H1 (cell line): ENCODE measurements around the gene FCN3. TPM values are rescaled to one million over a fixed set of nuclear protein-coding genes. Genes with fewer than 3 reads are reported as not detected.

ENCODE experiments used
- CTCF ChIA-PET: fragments of 300-600 bp; sonication (Branson Sonifier 250); formaldehyde crosslinking; loops from one replicate; lab custom pipeline; 2021; ENCODE audit not compliant: partially characterized antibody; lab: Charles Lee
- POLR2A ChIA-PET: fragments of 300-600 bp; sonication (Branson Sonifier 250); formaldehyde crosslinking; loops from one replicate; lab custom pipeline; 2021; ENCODE audit warnings: inconsistent platforms; ENCODE audit not compliant: partially characterized antibody; lab: Charles Lee
- DNase-seq, 2 experiments: peaks; one replicate each; pipeline versions ENCODE4 v3.0.0 to v3.0.0-alpha.2; 2010 to 2022; ENCODE audit warnings: low spot score in 2 of 2, low read depth in 1 of 2, mixed read lengths in 1 of 2
- FAIRE-seq: peaks from 2 replicates; lab custom pipeline; 2011; peaks lifted over from hg19 to GRCh38; lab: Jason Lieb, UNC
- H2AFZ ChIP-seq: 2 replicates; pipeline ENCODE4 v1.8.1; 2012; ENCODE audit warnings: low read length, inconsistent platforms
- H2AK5ac ChIP-seq: 2 replicates; pipeline ENCODE4 v1.6.1; 2013; ENCODE audit warnings: low read depth, low read length
- H2BK120ac ChIP-seq: replicated peaks from 2 replicates; pipeline ENCODE3; 2013; ENCODE audit warnings: low read depth, low read length, inconsistent platforms
- H2BK12ac ChIP-seq: 2 replicates; pipeline ENCODE4 v1.6.1; 2013; ENCODE audit warnings: low read depth, low read length
- H2BK15ac ChIP-seq: 2 replicates; pipeline ENCODE4 v1.6.1; 2013; ENCODE audit warnings: low read length
- H2BK20ac ChIP-seq: 2 replicates; pipeline ENCODE4 v1.6.1; 2013; ENCODE audit warnings: low read length
- H2BK5ac ChIP-seq: 2 replicates; pipeline ENCODE4 v1.6.1; 2013; ENCODE audit warnings: low read depth, low read length
- H3K14ac ChIP-seq: 2 replicates; pipeline ENCODE4 v1.6.1; 2013; ENCODE audit warnings: inconsistent platforms; ENCODE audit not compliant: insufficient read length
- H3K18ac ChIP-seq: 2 replicates; pipeline ENCODE4 v1.6.1; 2013; ENCODE audit warnings: low read length; ENCODE audit errors: extremely low read depth
- H3K23ac ChIP-seq: 2 replicates; pipeline ENCODE4 v1.6.1; 2013; ENCODE audit warnings: inconsistent platforms; ENCODE audit not compliant: insufficient read length
- H3K23me2 ChIP-seq: 2 replicates; pipeline ENCODE4 v1.6.1; 2013; ENCODE audit warnings: low read depth, low read length
- H3K27ac ChIP-seq: 2 replicates; pipeline ENCODE4 v1.6.1; 2011; ENCODE audit warnings: low read depth, low read length, inconsistent platforms
- H3K27me3 ChIP-seq, 4 experiments: replicated peaks in 1 of 4; 1 replicate in 1 of 4; 2 replicates in 3 of 4; pipeline versions ENCODE4 v1.6.1 to v1.8.1; 2011 to 2013; ENCODE audit warnings: low read length in 3 of 4, mild to moderate bottlenecking in 3 of 4, inconsistent platforms in 2 of 4, mixed read lengths in 2 of 4, moderate library complexity in 1 of 4; ENCODE audit not compliant: control insufficient read depth in 3 of 4, insufficient read depth in 3 of 4; ENCODE audit errors: extremely low read depth in 1 of 4
- H3K36me3 ChIP-seq, 4 experiments: 2 replicates each; pipeline versions ENCODE4 v1.6.1 to v1.8.1; 2011 to 2013; ENCODE audit warnings: mild to moderate bottlenecking in 4 of 4, low read length in 3 of 4, moderate library complexity in 2 of 4, control low read depth in 1 of 4, inconsistent platforms in 1 of 4; ENCODE audit not compliant: insufficient read depth in 4 of 4, control insufficient read depth in 2 of 4
- H3K4ac ChIP-seq: replicated peaks from 2 replicates; pipeline ENCODE3; 2013; ENCODE audit warnings: low read length, low read depth, mixed read lengths, inconsistent platforms; ENCODE audit not compliant: insufficient read length
- H3K4me1 ChIP-seq, 4 experiments: replicated peaks in 1 of 4; 1 replicate in 1 of 4; 2 replicates in 3 of 4; pipeline versions ENCODE4 v1.6.1 to v1.8.1; 2011 to 2013; ENCODE audit warnings: low read length in 3 of 4, inconsistent platforms in 2 of 4, mixed read lengths in 1 of 4; ENCODE audit not compliant: insufficient read depth in 4 of 4, control insufficient read depth in 3 of 4
- H3K4me2 ChIP-seq, 2 experiments: 2 replicates each; pipeline versions ENCODE4 v1.6.1 to v1.8.1; 2011 to 2013; ENCODE audit warnings: low read depth in 2 of 2, low read length in 2 of 2, control low read depth in 1 of 2, inconsistent platforms in 1 of 2, mild to moderate bottlenecking in 1 of 2; ENCODE audit not compliant: insufficient read depth in 1 of 2
- H3K4me3 ChIP-seq, 4 experiments: fragments of 200-600, 300-600 bp in 1 of 4; sonication (generic), shearing (Covaris generic), sonication (Bioruptor Twin) in 1 of 4; 2 replicates each; pipeline versions ENCODE4 v1.5.1 to v1.8.1; 2011 to 2016; ENCODE audit warnings: low read length in 4 of 4, low read depth in 3 of 4, control low read depth in 2 of 4, inconsistent platforms in 2 of 4, mild to moderate bottlenecking in 2 of 4, mixed read lengths in 1 of 4, moderate library complexity in 1 of 4; ENCODE audit not compliant: insufficient read depth in 2 of 4; ENCODE audit errors: extremely low read depth in 1 of 4
- H3K56ac ChIP-seq: replicated peaks from 2 replicates; pipeline ENCODE3; 2013; ENCODE audit warnings: low read depth, mild to moderate bottlenecking, mixed read lengths, low read length, inconsistent platforms; ENCODE audit not compliant: insufficient read length
- H3K79me1 ChIP-seq: 2 replicates; pipeline ENCODE4 v1.6.1; 2013; ENCODE audit warnings: low read depth, low read length, control low read depth
- H3K79me2 ChIP-seq, 2 experiments: 2 replicates each; pipeline versions ENCODE4 v1.6.1 to v1.8.1; 2012 to 2013; ENCODE audit warnings: low read length in 2 of 2, mild to moderate bottlenecking in 2 of 2, inconsistent platforms in 1 of 2; ENCODE audit not compliant: insufficient read depth in 2 of 2, control insufficient read depth in 1 of 2
- H3K9ac ChIP-seq, 4 experiments: replicated peaks in 1 of 4; 1 replicate in 1 of 4; 2 replicates in 3 of 4; pipeline versions ENCODE4 v1.6.1 to v1.8.1; 2011 to 2013; ENCODE audit warnings: low read depth in 3 of 4, low read length in 3 of 4, control low read depth in 2 of 4, mild to moderate bottlenecking in 2 of 4, moderate library complexity in 2 of 4, inconsistent platforms in 1 of 4; ENCODE audit errors: extremely low read depth in 1 of 4
- H3K9me3 ChIP-seq, 2 experiments: 2 replicates each; pipeline versions ENCODE4 v1.6.1 to v1.8.1; 2012 to 2013; ENCODE audit warnings: mild to moderate bottlenecking in 2 of 2, moderate library complexity in 2 of 2, control low read depth in 1 of 2, inconsistent platforms in 1 of 2, low read depth in 1 of 2, low read length in 1 of 2, mixed read lengths in 1 of 2; ENCODE audit not compliant: insufficient read depth in 2 of 2
- H4K20me1 ChIP-seq, 2 experiments: replicated peaks in 1 of 2; 2 replicates each; pipeline versions ENCODE3 to v1.8.1; 2011 to 2013; ENCODE audit warnings: inconsistent platforms in 2 of 2, low read length in 2 of 2, mild to moderate bottlenecking in 1 of 2; ENCODE audit not compliant: insufficient read depth in 2 of 2, control insufficient read depth in 1 of 2
- H4K5ac ChIP-seq: 2 replicates; pipeline ENCODE4 v1.6.1; 2013; ENCODE audit warnings: low read length, low read depth, mixed read lengths, inconsistent platforms; ENCODE audit not compliant: insufficient read length
- H4K8ac ChIP-seq: 2 replicates; pipeline ENCODE4 v1.8.0; 2013; ENCODE audit warnings: mild to moderate bottlenecking, moderate library complexity, low read length, inconsistent platforms; ENCODE audit not compliant: insufficient read depth; ENCODE audit errors: extremely low read depth
- H4K91ac ChIP-seq: replicated peaks from 2 replicates; pipeline ENCODE3; 2013; ENCODE audit warnings: low read length, mixed read lengths, inconsistent platforms; ENCODE audit not compliant: insufficient read length
- EGR1 ChIP-seq: IDR thresholded peaks from 2 replicates; pipeline ENCODE4 v1.6.1; 2011; ENCODE audit warnings: low read depth, low read length, borderline replicate concordance
- KDM1A ChIP-seq: fragments of 200-600, 300-600 bp; sonication (generic); IDR thresholded peaks from 2 replicates; pipeline ENCODE4 v1.7.1; 2016; ENCODE audit warnings: mild to moderate bottlenecking, low read length, borderline replicate concordance
- KDM4A ChIP-seq: IDR thresholded peaks from one replicate; pipeline ENCODE4 v1.7.1; 2012; ENCODE audit warnings: low read depth, mild to moderate bottlenecking, moderate library complexity, low read length, inconsistent platforms; ENCODE audit not compliant: severe bottlenecking
- POLR2A ChIP-seq, 2 experiments: IDR thresholded peaks; 1 replicate in 1 of 2; 2 replicates in 1 of 2; pipeline ENCODE4 v1.6.1; 2011; ENCODE audit warnings: low read depth in 2 of 2, low read length in 2 of 2, mild to moderate bottlenecking in 2 of 2; ENCODE audit errors: control extremely low read depth in 1 of 2
- RFX5 ChIP-seq: IDR thresholded peaks from 2 replicates; pipeline ENCODE4 v1.6.1; 2011; ENCODE audit warnings: low read depth, low read length, improper control_type of control experiment, borderline replicate concordance
- SIN3A ChIP-seq, 2 experiments: IDR thresholded peaks in 1 of 2; conservative IDR thresholded peaks in 1 of 2; 2 replicates each; pipeline ENCODE4 v1.6.1; 2011 to 2012; ENCODE audit warnings: low read length in 2 of 2, improper control_type of control experiment in 1 of 2, low read depth in 1 of 2, mild to moderate bottlenecking in 1 of 2
- SIRT6 ChIP-seq: IDR thresholded peaks from one replicate; pipeline ENCODE4 v1.7.1; 2012; ENCODE audit warnings: low read length, inconsistent platforms
- TAF7 ChIP-seq: optimal IDR thresholded peaks from 2 replicates; pipeline ENCODE3; 2011; ENCODE audit warnings: low read depth, mild to moderate bottlenecking, inconsistent platforms, low read length, moderate library complexity, borderline replicate concordance
- TBP ChIP-seq: IDR thresholded peaks from 2 replicates; pipeline ENCODE4 v1.6.1; 2011; ENCODE audit warnings: low read depth, low read length, improper control_type of control experiment
- USF2 ChIP-seq: IDR thresholded peaks from 2 replicates; pipeline ENCODE4 v1.6.1; 2011; ENCODE audit warnings: low read length, improper control_type of control experiment
- WGBS, 2 experiments: shearing (Covaris generic) in 1 of 2; methylation state at CpG; one replicate each; pipeline versions ENCODE4 v1.1.6 to v1.1.7; 2013 to 2015; ENCODE audit warnings: low lambda C conversion rate in 2 of 2, mixed read lengths in 2 of 2, inconsistent platforms in 1 of 2, low coverage in 1 of 2, missing lambda C conversion rate in 1 of 2; ENCODE audit not compliant: insufficient replicate concordance in 2 of 2, insufficient coverage in 1 of 2, insufficient read length in 1 of 2; ENCODE audit errors: extremely low coverage in 1 of 2, missing lambda C conversion rate in 1 of 2; 5-methylcytosine and 5-hydroxymethylcytosine counted together
- polyA plus RNA-seq, 7 experiments: library from polyadenylated mRNA; depleted of rRNA in 3 of 7; stranded (reverse) in 5 of 7; unstranded in 2 of 7; fragments of >200 nt in 5 of 7; fragments of 200-250 nt in 2 of 7; gene quantifications; 1 replicate in 5 of 7; 2 replicates in 1 of 7; 4 replicates in 1 of 7; pipeline versions ENCODE4 v1.2.1 to v1.2.3, GENCODE V29; 2011 to 2013; ENCODE audit warnings: missing spikeins in 2 of 7, mixed read lengths in 2 of 7
- total RNA-seq: library from RNA; stranded (reverse); fragmentation: NEBNext Ultra II Directional; extraction: Animal tissue kit (Norgen Biotek cat#: 25700); gene quantifications from 2 replicates; pipeline ENCODE4 v1.2.1, GENCODE V29; 2021

Gene FCN3
- total and polyA plus RNA-seq, 2 of the 8 experiments (the other 6 are each of a cell fraction or from before 2014, with no cell fraction given), result 0.30 to 0.57 TPM

GRCh38 chr1:27399251-27400025 lies 24.8 kb upstream of the FCN3 start:
- no peaks in the 10 kb centered on the region for H3K79me2 ChIP-seq
- H3K9me3 ChIP-seq, result no peaks in the 10 kb centered on the region
- H3K4ac ChIP-seq, result peak overlapping the region; percentile 45
- H2BK20ac ChIP-seq, result 0 out of 2 replicates have a peak overlapping the region, but pooled peaks have one; percentile 44
- H2BK5ac ChIP-seq, result no peak overlapping the region
- no peak overlapping the region for H3K56ac ChIP-seq
- no peaks in the 10 kb centered on the region for H3K79me1 ChIP-seq
- no peak overlapping the region for H3K4me2 ChIP-seq
- no peak overlapping the region for H4K5ac ChIP-seq
- H3K23me2 ChIP-seq, result no peaks in the 10 kb centered on the region
- no peak overlapping the region for H3K18ac ChIP-seq
- WGBS, 2 experiments, result 91% methylated on average over 19 of the region's 19 CpGs; no CpG with 5 or more reads in 1 of the 2 experiments
- peaks cover 8 to 33% (median 13%) of the 10 kb centered on the region in 4 experiments for H3K4me1 ChIP-seq
- CTCF ChIA-PET, result interaction anchor here (0.7 to 37.8 kb wide), 18 partner anchors 11 to 271 kb away, joined by 3 to 863 read pairs (median 5); partner anchors contain the start of genes AHDC1, GPR3, MAP3K6 and SYTL1
- peaks cover 2 to 4% of the 10 kb centered on the region in 2 experiments for H4K20me1 ChIP-seq
- POLR2A ChIA-PET, result interaction anchor here (0.8 to 1.8 kb wide), 8 partner anchors 14 to 206 kb away, joined by 3 to 6 read pairs (median 4); partner anchors contain the start of gene MAP3K6
- peak overlapping the region; percentile 38 for H4K91ac ChIP-seq
- H3K4me3 ChIP-seq, result no peak overlapping the region
- H3K23ac ChIP-seq, result no peak overlapping the region
- H3K27ac ChIP-seq, result no peak overlapping the region
- H2AK5ac ChIP-seq, result no peak overlapping the region
- peak overlapping the region; percentile 73; the same call in 1 of the 2 replicates for H2BK12ac ChIP-seq
- no peaks in the 10 kb centered on the region for H3K36me3 ChIP-seq
- H2BK120ac ChIP-seq, result no peak overlapping the region
- H3K9ac ChIP-seq, result no peak overlapping the region
- DNase-seq (no peak), FAIRE-seq (no peak)
- TF ChIP-seq SIN3A (conservative IDR thresholded peaks at IDR 0.05 in 1 of 2, IDR thresholded peaks at IDR 0.05 in 1 of 2; ENCODE audit: low read depth in 1 of 2, low read length in 2 of 2) (no peak), KDM4A (no peak), POLR2A (IDR thresholded peaks at IDR 0.05; ENCODE audit: control extremely low read depth in 1 of 2, low read depth in 2 of 2, low read length in 2 of 2) (no peak), TBP (no peak), EGR1 (no peak), RFX5 (no peak), TAF7 (no peak), USF2 (no peak), KDM1A (no peak), SIRT6 (no peak)
- no peak overlapping the region for H3K14ac ChIP-seq
- no peaks in the 10 kb centered on the region for H3K27me3 ChIP-seq
- H2BK15ac ChIP-seq, result peak overlapping the region; percentile 61; the same call in 1 of the 2 replicates
- H4K8ac ChIP-seq, result no peak overlapping the region
- H2AFZ ChIP-seq, result no peak overlapping the region
